CD14-positive monocyte (primary cell): ENCODE results near the gene TACC2. TPM values are rescaled to one million over a fixed set of nuclear protein-coding genes. Genes with fewer than 3 reads are reported as not detected.

ENCODE experiments used
- DNase-seq, 3 donors: peaks; one replicate each; pipeline ENCODE4 v3.0.0-alpha.2; 2011 to 2022
- H2AFZ ChIP-seq: 2 replicates; pipeline ENCODE4 v1.6.0; 2012; ENCODE audit warnings: mild to moderate bottlenecking, low read depth, low read length, inconsistent platforms; ENCODE audit not compliant: insufficient read depth, poor library complexity, severe bottlenecking
- H3K27ac ChIP-seq, 2 donors: 1 replicate in 1 of 2; 2 replicates in 1 of 2; pipeline ENCODE4 v1.5.1; 2012 to 2013; ENCODE audit warnings: low read length in 2 of 2, control low read depth in 1 of 2, inconsistent platforms in 1 of 2, low read depth in 1 of 2, mild to moderate bottlenecking in 1 of 2
- H3K27me3 ChIP-seq, 2 donors: one replicate each; pipeline versions ENCODE4 v1.6.0 to v1.6.1; 2011 to 2013; ENCODE audit warnings: low read length in 2 of 2; ENCODE audit not compliant: control insufficient read depth in 2 of 2, insufficient read depth in 2 of 2
- H3K36me3 ChIP-seq, 2 donors: replicated peaks in 1 of 2; 1 replicate in 1 of 2; 2 replicates in 1 of 2; pipeline versions ENCODE4 v1.5.1 to v1.6.1; 2012 to 2013; ENCODE audit warnings: low read length in 2 of 2, control low read depth in 1 of 2, inconsistent platforms in 1 of 2, mild to moderate bottlenecking in 1 of 2; ENCODE audit not compliant: insufficient read depth in 2 of 2, control insufficient read depth in 1 of 2
- H3K4me1 ChIP-seq, 2 donors: 1 replicate in 1 of 2; 2 replicates in 1 of 2; pipeline versions ENCODE4 v1.5.1 to v1.6.1; 2012 to 2013; ENCODE audit warnings: low read length in 2 of 2, control low read depth in 1 of 2, inconsistent platforms in 1 of 2, mild to moderate bottlenecking in 1 of 2, moderate library complexity in 1 of 2; ENCODE audit not compliant: insufficient read depth in 2 of 2, control insufficient read depth in 1 of 2
- H3K4me2 ChIP-seq: replicated peaks from 2 replicates; pipeline ENCODE3; 2012; ENCODE audit warnings: low read length, moderate library complexity, mild to moderate bottlenecking; ENCODE audit not compliant: poor library complexity, severe bottlenecking; ENCODE audit errors: extremely low read depth
- H3K4me3 ChIP-seq, 3 experiments: fragments of 200-600 bp in 1 of 3; sonication (generic) in 1 of 3; replicated peaks in 1 of 3; 1 replicate in 2 of 3; 2 replicates in 1 of 3; pipeline ENCODE4 v1.5.1; 2011 to 2013; ENCODE audit warnings: low read length in 3 of 3, mild to moderate bottlenecking in 3 of 3, control low read depth in 2 of 3, low read depth in 2 of 3, inconsistent platforms in 1 of 3, moderate library complexity in 1 of 3
- H3K79me2 ChIP-seq: 2 replicates; pipeline ENCODE4 v1.6.0; 2012; ENCODE audit warnings: mild to moderate bottlenecking, control low read depth, inconsistent platforms, low read length, moderate library complexity; ENCODE audit not compliant: insufficient read depth
- H3K9ac ChIP-seq: 2 replicates; pipeline ENCODE4 v1.6.0; 2017; ENCODE audit warnings: low read length, mild to moderate bottlenecking; ENCODE audit not compliant: insufficient read depth, poor library complexity, severe bottlenecking
- H3K9me3 ChIP-seq, 2 donors: replicated peaks in 1 of 2; 1 replicate in 1 of 2; 2 replicates in 1 of 2; pipeline versions ENCODE4 v1.5.1 to v1.6.1; 2012 to 2013; ENCODE audit warnings: low read length in 2 of 2, control low read depth in 1 of 2; ENCODE audit not compliant: control insufficient read depth in 1 of 2, insufficient read depth in 1 of 2
- H4K20me1 ChIP-seq: 2 replicates; pipeline ENCODE4 v1.6.0; 2012; ENCODE audit warnings: mild to moderate bottlenecking, low read length, control low read depth, moderate library complexity; ENCODE audit not compliant: insufficient read depth
- H3K27ac Mint-ChIP-seq, 7 donors: one replicate each; pipeline ENCODE4 v1.8.0; 2020; ENCODE audit warnings: mild to moderate bottlenecking in 7 of 7, mixed read lengths in 7 of 7, moderate library complexity in 6 of 7, inconsistent platforms in 2 of 7
- H3K27me3 Mint-ChIP-seq, 3 donors: one replicate each; pipeline ENCODE4 v1.8.0; 2021 to 2022; ENCODE audit warnings: low read depth in 3 of 3, mild to moderate bottlenecking in 3 of 3, mixed read lengths in 3 of 3, moderate library complexity in 3 of 3, inconsistent platforms in 1 of 3
- H3K36me3 Mint-ChIP-seq, 2 donors: one replicate each; pipeline ENCODE4 v1.8.0; 2020; ENCODE audit warnings: mixed read lengths in 2 of 2, inconsistent platforms in 1 of 2, mild to moderate bottlenecking in 1 of 2
- H3K4me1 Mint-ChIP-seq: one replicate; pipeline ENCODE4 v1.8.0; 2020; ENCODE audit warnings: mild to moderate bottlenecking, mixed read lengths
- H3K4me3 Mint-ChIP-seq, 2 donors: one replicate each; pipeline ENCODE4 v1.8.0; 2020; ENCODE audit warnings: mild to moderate bottlenecking in 2 of 2, mixed read lengths in 2 of 2, moderate library complexity in 1 of 2
- H3K9me3 Mint-ChIP-seq, 7 donors: one replicate each; pipeline ENCODE4 v1.8.0; 2020 to 2022; ENCODE audit warnings: mixed read lengths in 7 of 7, mild to moderate bottlenecking in 6 of 7, moderate library complexity in 6 of 7, inconsistent platforms in 2 of 7
- WGBS: methylation state at CpG from one replicate; pipeline ENCODE4 v1.1.5; 2013; ENCODE audit warnings: missing lambda C conversion rate; ENCODE audit not compliant: insufficient coverage; 5-methylcytosine and 5-hydroxymethylcytosine counted together
- intact Hi-C, 2 donors: fragments of 100-400 bp; cut with micrococcal nuclease; formaldehyde crosslinking; loops; one replicate each; pipeline versions ENCODE4 v1.15.0 to v1.15.1; 2023
- polyA plus RNA-seq, 3 donors: library from polyadenylated mRNA; depleted of rRNA in 1 of 3; unstranded in 2 of 3; stranded (reverse) in 1 of 3; fragments of 300-500 nt in 2 of 3; fragments of >200 nt in 1 of 3; fragmentation: Illumina TruSeq in 2 of 3; gene quantifications; 1 replicate in 2 of 3; 2 replicates in 1 of 3; pipeline ENCODE4 v1.2.3, GENCODE V29; 2012 to 2021
- TF ChIP-seq, protein P1 (sequence below): fragments of 200-600 bp; IDR thresholded peaks from one replicate; pipeline ENCODE4 v1.8.0; 2022; ENCODE audit warnings: antibody characterized with exemption, mild to moderate bottlenecking

Gene TACC2
- polyA plus RNA-seq, 3 donors = 0.03 TPM; not detected in 2

DNA sequence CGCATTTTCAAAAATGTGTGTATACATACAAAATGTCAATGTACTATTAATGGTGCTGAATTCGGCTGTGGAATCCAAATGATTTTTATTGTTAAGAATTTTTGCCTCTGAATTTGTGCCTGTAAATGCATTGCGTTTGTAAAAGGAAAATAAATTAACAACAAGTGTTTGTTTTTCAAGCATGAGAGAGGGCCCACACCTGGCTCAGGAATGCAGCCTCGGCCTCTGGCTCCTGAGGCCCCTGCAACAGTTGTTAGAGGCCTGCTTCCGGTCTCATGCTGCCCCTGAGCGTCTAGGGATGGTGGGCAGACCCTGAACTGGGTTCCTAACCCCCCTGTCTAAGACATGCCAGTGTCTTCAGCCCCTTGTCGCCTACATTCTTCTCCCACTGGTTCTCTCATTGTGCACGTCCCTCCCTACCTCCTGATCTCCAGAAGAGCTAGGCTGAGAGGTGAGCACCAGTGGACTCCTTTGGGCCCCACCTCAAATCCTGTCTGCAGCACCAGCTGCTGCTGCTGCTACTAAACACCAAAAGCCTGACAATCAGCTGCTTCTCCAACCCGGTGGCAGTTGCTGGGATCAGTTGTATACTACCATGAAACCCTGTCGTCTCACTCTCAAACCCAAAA is 280.2 kb downstream of the TACC2 start:
- H3K27ac Mint-ChIP-seq = peak overlapping the region in 1 of 7 donors; percentile 77
- Histone ChIP-seq H4K20me1 (no peaks in the 10 kb centered on the region), H3K36me3 (no peaks in the 10 kb centered on the region), H3K9ac (no peak overlapping the region), H3K4me2 (no peak overlapping the region), H3K27me3 (no peaks in the 10 kb centered on the region), H3K27ac (no peak overlapping the region), H3K4me3 (no peak overlapping the region), H3K9me3 (no peaks in the 10 kb centered on the region), H3K4me1 (no peaks in the 10 kb centered on the region), H2AFZ (no peak overlapping the region), H3K79me2 (no peaks in the 10 kb centered on the region)
- H3K4me1 Mint-ChIP-seq = no peaks in the 10 kb centered on the region
- no peak overlapping the region for H3K4me3 Mint-ChIP-seq
- WGBS = 75% methylated on average over 7 of the region's 10 CpGs
- no peak for DNase-seq
- H3K27me3 Mint-ChIP-seq = peaks cover 3 to 5% (median 4%) of the 10 kb centered on the region in 3 donors
- no peaks in the 10 kb centered on the region for H3K36me3 Mint-ChIP-seq
- H3K9me3 Mint-ChIP-seq = no peaks in the 10 kb centered on the region
- intact Hi-C loops = no loop called here
- TF ChIP-seq, protein P1, sequence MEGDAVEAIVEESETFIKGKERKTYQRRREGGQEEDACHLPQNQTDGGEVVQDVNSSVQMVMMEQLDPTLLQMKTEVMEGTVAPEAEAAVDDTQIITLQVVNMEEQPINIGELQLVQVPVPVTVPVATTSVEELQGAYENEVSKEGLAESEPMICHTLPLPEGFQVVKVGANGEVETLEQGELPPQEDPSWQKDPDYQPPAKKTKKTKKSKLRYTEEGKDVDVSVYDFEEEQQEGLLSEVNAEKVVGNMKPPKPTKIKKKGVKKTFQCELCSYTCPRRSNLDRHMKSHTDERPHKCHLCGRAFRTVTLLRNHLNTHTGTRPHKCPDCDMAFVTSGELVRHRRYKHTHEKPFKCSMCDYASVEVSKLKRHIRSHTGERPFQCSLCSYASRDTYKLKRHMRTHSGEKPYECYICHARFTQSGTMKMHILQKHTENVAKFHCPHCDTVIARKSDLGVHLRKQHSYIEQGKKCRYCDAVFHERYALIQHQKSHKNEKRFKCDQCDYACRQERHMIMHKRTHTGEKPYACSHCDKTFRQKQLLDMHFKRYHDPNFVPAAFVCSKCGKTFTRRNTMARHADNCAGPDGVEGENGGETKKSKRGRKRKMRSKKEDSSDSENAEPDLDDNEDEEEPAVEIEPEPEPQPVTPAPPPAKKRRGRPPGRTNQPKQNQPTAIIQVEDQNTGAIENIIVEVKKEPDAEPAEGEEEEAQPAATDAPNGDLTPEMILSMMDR = no peak

DNA sequence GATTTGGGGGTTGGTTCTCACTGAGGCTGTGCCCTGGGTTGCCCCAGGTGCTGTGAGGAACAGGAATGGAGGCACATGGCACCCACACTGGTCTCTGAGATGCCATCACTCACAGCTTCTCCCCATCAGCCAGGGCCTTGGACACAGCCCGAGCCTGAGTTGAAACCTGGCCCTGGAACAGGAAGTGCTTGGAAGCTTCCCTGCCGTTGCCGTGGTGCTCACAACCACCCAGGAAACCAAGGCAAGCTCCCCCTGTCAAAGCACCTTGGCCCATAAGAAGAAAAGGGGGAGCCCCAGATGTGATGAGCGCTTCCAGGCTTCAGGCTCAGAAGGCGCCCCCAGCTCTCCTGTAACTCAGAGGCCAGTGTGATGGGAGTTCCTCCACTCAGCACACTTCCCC is 282.1 kb downstream of the TACC2 start, which contains the start of gene BTBD16:
BTBD16 (plus strand) TSS at position 221 of the 400 bp plus-strand sequence. CDS start 3,786 bp downstream, outside the sequence.
- Mint-ChIP-seq H3K27ac (no peak within 1 kb of the TSS), H3K9me3 (no peaks in the 10 kb centered on the region), H3K36me3 (no peaks in the 10 kb centered on the region), H3K27me3 (peaks cover 3 to 4% (median 3%) of the 10 kb centered on the region in 3 donors), H3K4me3 (peak within 1 kb of the TSS in 1 of 2 donors; percentile 19), H3K4me1 (no peaks in the 10 kb centered on the region)
- Histone ChIP-seq H2AFZ (no peak within 1 kb of the TSS), H3K79me2 (no peaks in the 10 kb centered on the region), H3K4me3 (no peak within 1 kb of the TSS), H3K27ac (no peak within 1 kb of the TSS), H3K9ac (no peak within 1 kb of the TSS), H4K20me1 (no peaks in the 10 kb centered on the region), H3K4me1 (no peaks in the 10 kb centered on the region), H3K36me3 (no peaks in the 10 kb centered on the region), H3K27me3 (no peaks in the 10 kb centered on the region), H3K4me2 (no peak within 1 kb of the TSS), H3K9me3 (no peaks in the 10 kb centered on the region)
- TF ChIP-seq, protein P1 = no peak
- intact Hi-C loops = no loop called here
- no peak for DNase-seq
- WGBS = 21% methylated on average over 2 of the region's 5 CpGs
